Measurements from ENCODE around the gene TATDN3.
"Not testable (repeated sequence)": the region's sequence is repeated elsewhere in the genome, so short reads cannot be mapped to it uniquely, and the experiment has no call there.

TATDN3 gene

DNA sequence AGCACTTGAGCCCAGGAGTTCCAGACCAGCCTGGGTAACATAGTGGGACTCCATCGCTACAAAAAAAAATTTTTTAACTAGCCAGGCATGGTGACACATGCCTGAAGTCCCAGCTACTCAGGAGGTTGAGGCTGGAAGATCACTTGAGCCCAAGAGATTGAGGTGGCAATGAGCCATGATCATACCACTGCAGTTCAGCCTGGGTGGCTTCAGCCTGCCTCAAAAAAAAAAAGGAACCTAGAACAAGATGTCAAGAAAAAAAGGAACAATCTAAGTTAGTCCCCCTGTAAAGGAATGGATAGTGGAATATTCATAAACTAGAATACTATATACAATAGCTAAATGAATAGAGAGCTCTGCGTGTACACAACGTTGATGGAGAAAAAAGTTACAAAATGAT lies 14.5 kb upstream of the TATDN3 start:
- no peak for DNase-seq

DNA sequence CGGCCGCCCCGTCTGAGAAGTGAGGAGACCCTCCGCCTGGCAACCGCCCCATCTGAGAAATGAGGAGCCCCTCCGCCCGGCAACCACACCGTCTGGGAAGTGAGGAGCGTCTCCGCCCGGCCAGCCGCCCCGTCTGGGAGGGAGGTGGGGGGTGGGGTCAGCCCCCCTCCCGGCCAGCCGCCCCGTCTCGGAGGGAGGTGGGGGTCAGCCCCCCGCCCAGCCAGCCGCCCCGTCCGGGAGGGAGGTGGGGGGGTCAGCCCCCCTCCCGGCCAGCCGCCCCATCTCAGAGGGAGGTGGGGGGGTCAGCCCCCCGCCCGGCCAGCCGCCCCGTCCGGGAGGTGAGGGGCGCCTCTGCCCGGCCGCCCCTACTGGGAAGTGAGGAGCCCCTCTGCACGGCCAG lies 12.6 kb upstream of the TATDN3 start:
- not testable (repeated sequence) for DNase-seq

DNA sequence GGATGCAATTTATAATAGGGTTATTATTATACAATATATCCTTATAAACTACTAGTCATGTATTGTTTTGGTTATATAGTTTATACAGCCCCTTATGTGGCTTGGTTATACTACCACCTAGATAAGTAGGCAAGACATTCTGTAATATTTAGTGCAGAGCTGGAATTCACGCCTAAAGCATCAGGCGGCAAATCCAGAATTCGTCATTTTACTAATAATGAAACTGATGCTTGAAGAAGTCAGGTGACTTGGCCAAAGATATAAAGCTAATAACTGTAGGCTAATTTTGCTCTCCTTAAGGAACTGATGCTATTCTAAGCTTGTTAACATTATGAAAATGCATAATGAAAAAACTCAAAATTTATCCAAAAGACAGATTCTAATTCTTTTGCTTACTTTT lies 10.9 kb upstream of the TATDN3 start:
- no peak for DNase-seq

DNA sequence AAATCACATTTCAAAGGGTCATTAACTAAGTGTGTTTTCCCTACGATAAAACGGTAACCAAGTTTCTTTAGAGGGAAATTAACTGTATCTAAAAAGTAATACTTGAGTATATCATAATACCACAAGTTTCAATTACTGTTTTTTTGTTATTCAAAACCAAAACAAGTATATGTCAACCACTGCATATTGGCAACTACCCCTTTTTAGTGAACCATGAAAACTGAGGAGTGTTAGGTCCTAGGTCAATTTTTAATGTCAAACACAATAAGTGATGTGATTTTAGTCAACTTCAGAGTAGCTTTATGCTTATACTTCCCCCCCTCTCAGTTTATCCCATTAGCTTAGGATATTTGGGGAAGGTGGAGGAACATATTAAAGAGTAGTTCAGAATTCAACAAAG lies 10.5 kb upstream of the TATDN3 start:
- DNase-seq: no peak

DNA sequence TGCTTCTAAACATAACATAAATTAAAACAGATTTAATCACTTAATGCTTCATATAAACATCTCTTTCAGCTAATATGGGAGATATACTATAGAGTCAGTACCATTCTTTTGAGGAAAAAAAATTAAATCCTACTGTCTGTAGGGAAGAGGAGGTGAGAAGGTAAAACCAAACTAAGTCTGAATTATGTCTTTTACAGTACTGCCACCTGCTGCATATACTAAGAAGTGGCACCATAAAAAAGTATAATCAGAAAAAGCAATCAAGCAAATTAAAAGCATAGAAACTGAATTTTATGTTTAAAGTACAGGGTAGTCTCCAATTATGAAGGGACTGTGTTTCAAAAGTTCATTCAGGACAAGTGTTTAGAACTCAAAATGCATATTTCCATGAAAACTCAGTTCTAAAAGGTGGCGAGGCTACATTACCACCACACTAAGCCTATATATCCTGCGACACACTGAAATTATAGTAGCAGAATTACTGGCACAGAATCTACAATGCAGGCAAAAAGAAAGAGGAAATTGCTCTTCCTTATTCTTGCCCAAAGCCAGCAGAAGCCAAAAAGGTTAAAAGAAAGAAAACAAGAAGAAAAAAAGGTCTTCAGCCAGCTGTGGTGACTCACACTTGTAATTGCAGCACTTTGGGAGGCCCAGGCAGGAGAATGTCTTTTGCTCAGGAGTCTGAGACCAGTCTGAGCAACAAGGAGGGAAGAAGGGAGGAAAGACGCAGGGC lies 9.1 kb upstream of the TATDN3 start:
- DNase-seq: no peak

DNA sequence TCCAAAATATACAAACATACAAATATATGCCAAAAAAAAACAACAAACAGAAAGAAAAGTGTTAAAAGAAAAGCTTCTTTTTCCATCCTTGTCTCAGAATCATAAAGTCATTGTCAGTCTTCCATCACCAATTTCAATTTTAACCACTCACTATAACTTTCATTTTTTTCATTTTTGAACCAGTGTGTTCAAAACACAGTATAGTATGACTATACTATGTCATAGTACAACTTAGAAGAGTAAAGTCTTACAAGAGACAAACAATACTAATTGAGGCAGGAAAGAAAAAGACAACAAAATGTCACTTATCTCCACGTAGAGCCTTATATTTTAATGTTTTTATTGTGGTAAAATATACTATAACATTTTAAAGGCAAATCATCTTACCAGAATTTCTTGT lies 7.7 kb upstream of the TATDN3 start:
- DNase-seq: no peak

DNA sequence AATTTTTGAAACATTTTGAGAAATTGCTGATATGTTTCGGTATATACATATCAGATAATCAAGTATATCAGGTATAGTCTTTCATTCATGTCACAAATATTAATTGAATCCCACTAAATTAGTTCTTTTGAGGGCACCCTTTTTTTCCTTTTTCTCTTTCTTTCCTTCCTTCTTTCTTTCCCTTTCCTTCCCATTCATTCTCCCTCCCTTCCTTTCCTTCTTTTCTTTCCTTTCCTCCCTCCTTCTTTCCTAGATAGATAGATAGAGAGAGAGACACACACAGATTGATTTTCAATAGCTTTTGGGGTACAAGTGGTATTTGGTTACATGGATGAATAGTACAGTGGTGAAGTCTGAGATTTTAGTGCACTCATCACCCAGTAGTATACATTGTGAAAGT lies 5.8 kb upstream of the TATDN3 start:
- DNase-seq: no peak

DNA sequence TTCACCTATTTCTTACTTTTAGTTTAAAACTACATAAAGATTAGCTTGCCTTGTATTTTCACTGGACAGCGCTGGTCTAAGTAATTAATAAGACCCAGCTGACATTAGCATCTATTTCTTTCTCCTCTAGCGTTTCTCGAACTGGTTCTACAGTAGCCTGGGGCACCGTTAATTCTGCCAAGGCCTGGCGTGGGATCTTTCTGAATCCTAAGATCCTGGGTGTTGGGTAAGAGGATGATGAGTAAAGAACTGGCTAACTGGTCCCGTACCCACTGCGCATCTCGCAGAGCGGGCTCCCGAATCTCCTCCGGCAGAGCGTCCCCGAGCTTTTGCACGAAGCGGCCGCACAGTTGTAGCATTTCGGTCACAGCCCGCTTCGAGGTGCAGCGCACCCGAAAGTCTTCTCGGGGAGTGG lies 426 bp upstream of the TATDN3 start:
- DNase-seq: peak; percentile 27

DNA sequence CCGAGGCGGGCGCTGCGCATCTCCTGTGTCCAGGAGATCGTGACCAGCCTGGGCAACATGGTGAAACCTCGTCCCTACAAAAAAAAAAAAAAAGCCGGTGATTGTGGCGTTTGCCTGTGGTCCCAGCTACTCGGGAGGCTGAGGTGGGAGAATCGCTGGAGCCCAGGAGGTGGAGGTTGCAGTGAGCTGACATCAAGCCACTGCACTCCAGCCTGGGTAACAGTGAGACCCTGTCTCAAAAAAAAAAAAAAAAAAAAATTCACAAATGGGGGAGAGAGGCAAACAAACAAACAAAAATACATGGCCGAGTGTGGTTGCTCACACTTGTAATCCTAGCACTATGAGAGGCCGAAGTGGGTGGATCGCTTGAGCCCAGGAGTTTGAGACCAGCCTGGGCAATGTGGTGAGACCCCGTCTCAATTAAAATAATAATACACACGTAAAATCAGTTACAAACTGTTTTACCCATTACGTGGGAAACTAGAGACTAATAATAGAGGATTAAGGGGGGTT lies 758 bp downstream of the TATDN3 start:
- no peak for DNase-seq

DNA sequence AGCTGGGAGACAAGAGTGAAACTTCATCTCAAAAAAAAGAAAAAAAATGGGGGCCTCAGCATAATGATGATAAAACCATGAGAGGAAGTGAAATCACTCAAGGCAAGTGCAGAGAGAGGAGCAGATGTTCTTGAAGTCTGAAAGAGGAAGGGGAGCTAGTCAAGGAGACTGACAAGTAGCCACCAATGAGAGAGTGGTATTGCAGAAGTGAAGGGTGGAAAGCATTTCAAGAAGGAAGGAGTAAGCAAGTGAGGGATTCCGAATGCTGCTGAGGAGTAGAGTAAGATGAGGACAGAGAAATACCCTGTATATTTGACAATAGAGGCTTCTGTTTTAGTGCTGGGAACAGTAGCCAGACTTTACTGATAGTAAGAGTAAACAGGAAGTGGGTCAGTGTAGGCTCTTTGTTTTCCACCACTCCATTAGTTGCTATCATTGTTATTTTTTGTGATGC lies 2.9 kb downstream of the TATDN3 start:
- DNase-seq: no peak

DNA sequence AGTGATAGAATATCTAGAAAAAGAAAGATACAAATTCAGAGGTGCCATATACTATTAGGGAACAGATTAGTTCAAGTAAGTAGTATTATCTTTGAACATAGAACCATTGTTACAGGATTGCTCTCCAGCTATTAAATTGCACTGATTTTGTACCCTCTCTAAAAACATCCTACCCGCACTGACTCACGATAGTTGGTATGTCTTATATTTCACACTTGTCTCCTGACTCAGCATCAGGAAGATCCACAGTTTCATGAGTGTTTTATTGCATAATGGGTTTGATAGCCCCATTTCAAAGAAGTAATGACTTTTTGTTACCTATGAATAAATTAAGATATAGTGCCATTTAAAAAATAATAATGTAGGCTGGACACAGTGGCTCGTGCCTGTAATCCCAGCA lies 6.0 kb downstream of the TATDN3 start:
- DNase-seq: no peak

DNA sequence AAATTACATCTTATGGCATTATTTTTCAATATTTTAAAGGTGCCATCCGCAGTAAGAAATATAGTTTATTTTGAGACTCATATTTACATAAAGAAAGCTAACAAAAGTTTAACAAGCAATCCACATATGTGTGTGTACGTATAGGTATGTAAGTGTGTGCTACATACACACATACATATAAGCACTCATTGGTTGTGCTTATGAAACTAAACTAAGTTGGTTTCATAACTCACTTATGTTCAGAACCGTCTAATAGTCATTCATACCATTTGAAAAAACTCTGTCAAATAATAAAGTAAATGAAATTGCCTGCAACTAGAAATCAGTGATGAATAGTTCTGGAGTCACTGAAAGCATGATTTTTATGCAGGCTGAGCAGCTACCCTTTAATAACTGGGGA lies 14.1 kb downstream of the TATDN3 start:
- DNase-seq: no peak

DNA sequence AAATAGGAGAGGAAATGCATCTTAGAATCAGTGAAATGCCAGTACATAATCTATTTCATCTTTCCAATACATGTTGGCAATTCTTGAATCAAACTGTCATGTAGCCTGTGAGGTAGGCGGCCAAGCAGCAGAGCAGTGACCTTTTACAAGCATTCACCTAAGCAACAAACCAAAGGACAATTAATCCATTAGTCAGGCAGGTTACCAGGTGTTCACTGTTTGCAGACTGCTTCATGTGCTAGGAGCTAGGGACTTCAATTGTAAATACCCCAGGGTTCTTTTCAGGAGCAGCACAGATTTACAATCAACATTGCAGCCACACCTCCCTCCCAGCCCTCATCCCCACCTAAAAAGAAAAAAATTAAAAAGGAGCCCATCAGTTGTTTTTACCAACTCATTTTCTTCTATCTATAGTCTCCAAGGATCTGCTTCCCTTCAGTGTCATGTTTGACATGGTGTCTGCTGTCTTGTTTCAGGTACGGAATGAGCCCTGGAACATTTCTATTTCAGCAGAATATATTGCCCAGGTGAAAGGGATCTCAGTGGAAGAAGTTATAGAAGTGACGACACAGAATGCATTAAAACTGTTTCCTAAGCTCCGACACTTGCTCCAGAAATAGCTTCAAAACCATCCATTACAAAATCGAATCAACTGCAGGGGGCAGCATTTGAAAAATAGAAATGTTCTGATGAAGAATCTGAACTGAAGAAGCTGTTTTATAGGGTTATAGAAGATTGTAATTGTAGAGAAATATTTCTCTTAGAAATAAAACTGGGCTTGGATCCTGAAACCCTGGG lies 23.0 kb downstream of the TATDN3 start:
- DNase-seq: no peak

DNA sequence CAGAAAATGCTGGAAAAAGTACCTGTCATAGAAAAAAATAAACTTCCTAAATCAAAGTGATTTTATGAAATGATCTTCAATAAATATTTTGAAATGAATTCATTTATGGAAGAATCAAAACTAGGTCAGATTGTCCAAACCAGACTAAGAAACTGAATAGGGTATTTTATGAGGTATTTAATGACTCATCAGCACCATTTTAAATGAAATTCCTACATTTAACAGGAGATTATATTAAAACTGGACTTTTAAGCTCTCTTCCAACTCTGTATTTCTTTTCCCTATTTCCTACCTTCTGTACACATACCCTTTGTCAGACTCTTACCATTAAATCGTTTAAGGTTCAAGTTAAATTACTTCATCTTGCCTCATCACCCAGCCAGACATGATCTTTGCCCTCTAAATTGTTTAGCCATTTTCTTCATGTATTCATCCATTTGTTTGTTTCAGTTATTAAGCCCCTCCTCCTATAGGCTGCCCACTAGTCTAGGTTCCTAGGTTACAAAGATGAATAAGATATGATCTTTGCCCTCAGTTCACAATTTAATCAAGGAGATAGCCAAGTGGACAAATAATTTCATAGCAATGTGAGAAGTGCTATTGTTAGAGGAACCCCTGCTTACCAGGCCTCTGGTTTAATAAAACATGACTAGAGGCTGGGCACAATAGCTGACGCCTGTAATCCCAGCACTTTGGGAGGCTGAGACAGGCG lies 25.0 kb downstream of the TATDN3 start:
- no peak for DNase-seq

DNA sequence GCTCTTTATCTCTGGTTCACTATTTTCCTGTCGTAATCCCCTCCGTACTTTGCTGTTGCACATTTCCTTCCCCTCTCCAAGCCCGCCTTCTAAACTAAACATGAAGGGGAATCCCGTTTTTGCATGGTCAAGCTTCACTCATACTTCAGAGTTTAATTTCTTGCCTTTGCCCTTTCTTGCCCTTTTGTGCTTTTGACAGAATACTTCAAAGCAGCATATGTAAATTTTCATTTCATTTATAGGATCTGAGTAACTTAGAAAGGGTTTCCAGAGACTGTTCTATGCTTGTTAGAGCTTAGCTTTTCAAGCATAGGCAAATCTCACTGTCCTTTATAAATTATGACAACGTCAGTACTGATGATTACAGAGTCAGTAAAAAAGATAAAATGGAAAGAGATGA lies 28.0 kb downstream of the TATDN3 start:
- DNase-seq: no peak

DNA sequence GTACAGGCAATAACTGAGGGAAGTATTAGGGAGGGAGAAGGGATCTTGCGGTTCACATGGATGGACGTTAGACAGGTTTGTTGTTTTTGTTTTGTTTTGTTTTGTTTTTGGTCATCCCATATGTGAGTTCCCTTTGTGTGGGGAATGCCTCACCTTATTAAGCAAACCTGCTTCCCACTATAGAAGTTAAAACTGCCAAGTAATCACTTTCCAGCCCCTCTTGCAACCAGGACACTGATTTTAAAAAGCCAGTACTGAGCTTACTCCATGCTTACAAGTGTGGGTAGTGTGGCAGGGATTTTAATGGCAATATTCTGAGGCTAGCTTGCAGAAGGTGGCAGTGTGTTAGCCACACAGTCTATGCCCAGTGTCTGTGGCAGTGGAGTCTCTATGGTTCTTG lies 29.3 kb downstream of the TATDN3 start:
- no peak for DNase-seq

DNA sequence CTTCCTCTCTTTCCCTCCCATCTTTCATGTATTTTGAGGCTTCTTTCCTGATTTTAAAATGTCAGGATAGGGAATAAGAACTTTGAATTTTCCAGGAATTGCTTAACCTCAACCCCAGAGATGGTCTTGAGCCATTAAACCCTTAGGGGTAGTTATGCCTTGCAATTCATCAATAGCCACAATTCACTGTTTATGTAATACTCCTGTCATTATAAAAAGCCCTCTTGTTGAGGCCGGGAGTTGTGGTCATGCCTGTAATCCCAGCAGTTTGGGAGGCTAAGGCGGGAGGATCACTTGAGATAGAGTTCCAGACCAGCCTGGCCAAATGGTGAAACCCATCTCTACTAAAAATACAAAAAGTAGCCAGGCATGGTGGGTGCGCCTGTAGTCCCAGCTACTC lies 31.3 kb downstream of the TATDN3 start:
- no peak for DNase-seq

DNA sequence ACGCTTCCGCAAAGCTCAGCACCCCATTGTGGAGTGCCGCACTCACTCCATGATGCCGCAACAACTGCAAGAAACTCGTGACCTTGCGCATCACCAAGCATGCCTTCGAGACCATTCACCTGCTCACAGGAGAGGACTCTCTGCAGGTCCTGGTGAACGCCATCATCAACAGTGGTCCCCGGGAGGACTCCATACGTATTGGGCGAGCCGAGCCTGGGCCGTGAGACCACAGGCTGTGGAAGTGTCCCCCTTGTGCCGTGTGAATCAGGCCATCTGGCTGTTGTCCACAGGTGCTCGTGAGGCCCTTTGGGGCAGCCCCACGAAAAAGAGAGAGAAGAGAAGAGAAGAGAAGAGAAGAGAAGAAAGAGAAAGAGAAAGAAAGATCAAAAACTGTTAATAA lies 32.5 kb downstream of the TATDN3 start:
- DNase-seq: no peak

DNA sequence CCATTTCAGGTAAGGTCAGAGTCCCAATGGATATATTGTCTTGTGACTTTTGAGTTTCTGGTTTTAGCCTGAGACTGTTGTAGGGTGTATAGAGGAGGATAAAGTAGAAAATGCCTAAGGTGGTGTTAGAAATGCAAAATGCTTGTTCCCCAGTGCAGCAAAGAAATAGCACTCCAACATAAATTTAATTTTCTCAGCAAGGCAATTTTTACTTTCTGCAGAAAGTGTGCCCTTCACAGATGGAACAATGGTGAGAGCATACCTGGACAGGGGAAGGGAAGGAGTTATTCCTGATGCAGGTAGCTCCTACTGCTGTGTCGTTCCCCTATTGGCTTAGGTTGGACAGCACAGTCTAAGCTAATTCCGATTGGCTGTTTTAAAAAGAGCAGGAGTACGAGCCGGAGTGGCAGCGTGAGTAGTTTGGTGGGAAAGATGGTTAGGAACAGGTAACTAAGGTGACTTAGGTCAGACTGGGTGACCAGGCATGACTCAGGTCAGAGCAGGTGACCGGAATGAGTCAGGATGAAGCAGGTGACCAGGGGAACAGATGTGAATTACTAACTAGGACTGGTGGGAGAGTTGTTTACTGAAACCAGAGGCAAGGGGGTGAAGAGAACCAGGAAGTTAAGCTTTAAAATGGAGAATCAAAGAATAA lies 34.2 kb downstream of the TATDN3 start:
- no peak for DNase-seq

DNA sequence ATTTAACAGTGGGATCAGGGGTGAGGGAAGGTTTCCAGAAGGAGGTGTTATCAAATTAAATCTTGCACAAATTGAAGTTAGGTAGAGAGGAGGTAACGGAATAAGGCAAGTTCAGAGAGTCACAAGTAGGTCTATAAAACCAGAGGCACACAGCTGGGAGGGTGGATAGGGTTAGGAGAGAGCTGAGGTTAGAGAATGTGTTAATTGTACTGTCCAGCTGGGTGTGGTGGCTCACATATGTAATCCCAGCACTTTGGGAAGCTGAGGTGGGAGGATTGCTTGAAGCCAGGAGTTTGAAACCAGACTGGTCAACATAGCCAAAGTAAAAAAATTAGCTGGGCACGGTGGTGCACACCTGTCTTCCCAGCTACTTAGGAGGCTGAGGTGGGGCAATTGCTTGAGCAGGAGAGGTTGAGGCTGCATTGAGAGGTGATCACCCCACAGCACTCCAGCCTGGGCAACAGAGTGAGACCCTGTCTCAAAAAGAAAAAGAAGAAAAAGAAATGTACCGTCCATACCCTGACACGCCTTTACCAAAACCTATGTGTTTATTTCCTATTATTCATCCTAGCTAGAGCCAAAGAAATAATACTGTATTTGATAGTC lies 35.6 kb downstream of the TATDN3 start:
- no peak for DNase-seq

DNA sequence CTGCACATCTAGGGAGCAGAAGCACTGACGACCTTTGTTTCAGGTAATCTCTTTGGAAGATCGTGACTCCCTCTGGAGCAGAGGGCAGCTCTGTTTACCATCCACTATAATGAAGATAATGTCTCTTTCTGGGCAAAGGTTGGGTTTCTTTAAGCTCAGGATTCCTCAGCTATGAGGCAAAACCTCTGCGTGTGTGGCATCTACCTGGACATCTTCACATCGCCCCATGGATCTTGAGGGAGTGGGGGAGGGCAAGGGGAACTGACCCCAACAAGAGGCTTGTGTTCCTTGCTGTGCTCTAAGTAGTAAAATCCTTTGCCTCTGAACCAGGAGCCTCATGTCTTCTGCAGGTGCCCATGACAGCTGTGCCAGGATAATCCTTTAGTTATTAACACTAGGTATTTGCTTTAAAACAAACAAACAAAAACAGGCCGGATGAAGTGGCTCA lies 36.2 kb downstream of the TATDN3 start:
- DNase-seq: no peak

DNA sequence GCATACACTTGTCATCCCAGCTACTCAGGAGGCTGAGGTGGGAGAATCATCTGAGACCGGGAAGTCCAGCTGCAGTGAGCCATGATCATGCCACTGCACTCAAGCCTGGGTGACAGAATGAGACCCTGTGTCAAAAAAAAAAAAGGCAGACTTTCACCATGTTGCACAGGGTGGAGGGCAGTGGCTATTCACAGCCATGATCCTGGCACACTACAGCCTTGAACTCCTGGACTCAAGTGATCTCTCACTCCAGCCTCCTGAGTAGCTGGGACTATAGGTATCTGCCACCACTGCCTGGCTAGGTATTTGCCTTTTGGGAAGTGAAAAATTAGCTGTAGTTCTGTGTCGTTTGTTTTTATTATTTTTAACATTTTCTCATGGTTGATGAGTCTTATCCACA lies 36.7 kb downstream of the TATDN3 start:
- DNase-seq: no peak

All from NCI-H1436 treated with DMSO at 0.1 percent for 48 hours (cell line).